Measurements from ENCODE around the gene SLC4A1. TPM values are rescaled to one million over a fixed set of nuclear protein-coding genes. Genes with fewer than 3 reads are reported as not detected.

SLC4A1 gene
- total RNA-seq, 1 experiment from 2014 or later = not detected

GRCh38 chr17:44272321-44272951 is 4.5 kb upstream of the SLC4A1 start:
- Mint-ChIP-seq H3K4me1 (peaks cover 17% of the 10 kb centered on the region), H3K4me3 (no peak overlapping the region), H3K9me3 (no peaks in the 10 kb centered on the region), H3K27ac (no peak overlapping the region), H3K36me3 (no peaks in the 10 kb centered on the region), H3K27me3 (ENCODE audit: low read depth) (no peaks in the 10 kb centered on the region; the same call in 1 of the 2 replicates)
- no peak for TF ChIP-seq ERG (CRISPR knock-in tag; IDR thresholded peaks at IDR 0.05)
- no peak for TF ChIP-seq ZBTB43 (CRISPR knock-in tag; IDR thresholded peaks at IDR 0.05)
- TF ChIP-seq ATF6 (CRISPR knock-in tag; IDR thresholded peaks at IDR 0.05) = no peak
- TF ChIP-seq CREB1 (CRISPR knock-in tag; IDR thresholded peaks at IDR 0.05) = no peak
- no peak for TF ChIP-seq GTF2I (CRISPR knock-in tag; conservative IDR thresholded peaks at IDR 0.05)
- TF ChIP-seq HMGXB4 (CRISPR knock-in tag; IDR thresholded peaks at IDR 0.05) = no peak
- DNase-seq (ENCODE audit: low spot score) = no peak
- ChIA-PET POLR2A (no interaction called here), CTCF (interaction anchor here (1.1 to 2.0 kb wide), 2 partner anchors 58 to 82 kb away, joined by 3 to 8 read pairs; no protein-coding TSS in a partner anchor)
- no peak for ATAC-seq

- ChIA-PET POLR2A (no interaction called here), CTCF (no interaction called here)
- DNase-seq (ENCODE audit: low spot score) (no peak), ATAC-seq (no peak)
- Mint-ChIP-seq H3K36me3 (no peaks in the 10 kb centered on the region), H3K9me3 (no peaks in the 10 kb centered on the region), H3K4me3 (no peak overlapping the region), H3K4me1 (peaks cover 17% of the 10 kb centered on the region), H3K27ac (no peak overlapping the region), H3K27me3 (ENCODE audit: low read depth) (no peaks in the 10 kb centered on the region; the same call in 1 of the 2 replicates)
- TF ChIP-seq ZNF317 (CRISPR knock-in tag; IDR thresholded peaks at IDR 0.05; ENCODE audit: borderline replicate concordance, low read depth) = no peak
- no peak for TF ChIP-seq ZNF425 (CRISPR knock-in tag; conservative IDR thresholded peaks at IDR 0.05)
- no peak for TF ChIP-seq TP53 (CRISPR knock-in tag; IDR thresholded peaks at IDR 0.05)
- TF ChIP-seq KAT7 (CRISPR knock-in tag; IDR thresholded peaks at IDR 0.05; ENCODE audit: borderline replicate concordance) = no peak
- TF ChIP-seq CTCF (IDR thresholded peaks at IDR 0.05) = no peak
- TF ChIP-seq NR2C2 (CRISPR knock-in tag; IDR thresholded peaks at IDR 0.05) = no peak
- no peak for TF ChIP-seq GTF2I (CRISPR knock-in tag; conservative IDR thresholded peaks at IDR 0.05)
- TF ChIP-seq OVOL2 (CRISPR knock-in tag; IDR thresholded peaks at IDR 0.05; ENCODE audit: borderline replicate concordance) = no peak
These were observed 1.8 kb upstream of the SLC4A1 start for GRCh38 chr17:44269535-44270240.
